WI38 (cell line): ENCODE measurements around the gene CDH11.

Experiments
- H3K4me3 ChIP-seq: 2 replicates; pipeline ENCODE4 v1.5.1; 2011; ENCODE audit warnings: low read depth, mild to moderate bottlenecking, control low read depth, low read length
- CTCF ChIP-seq: IDR thresholded peaks from 2 replicates; pipeline ENCODE4 v1.5.1; 2012; ENCODE audit warnings: low read depth, mild to moderate bottlenecking, control low read depth, low read length

Gene CDH11

GRCh38 chr16:65105171-65105570 is 16.7 kb downstream of the CDH11 start:
- no peak for TF ChIP-seq CTCF
- H3K4me3 ChIP-seq: no peak overlapping the region

- TF ChIP-seq CTCF: no peak
Observed at GRCh38 chr16:65104471-65104870, 17.4 kb downstream of the CDH11 start.

GRCh38 chr16:65102326-65102725 is 19.5 kb downstream of the CDH11 start:
- no peak for TF ChIP-seq CTCF
- H3K4me3 ChIP-seq: no peak overlapping the region

More at GRCh38 chr16:65104471-65104870, 17.4 kb downstream of the CDH11 start:
- no peak overlapping the region for H3K4me3 ChIP-seq

- no peak for TF ChIP-seq CTCF
- H3K4me3 ChIP-seq: no peak overlapping the region
Observed at GRCh38 chr16:65101009-65101408, 20.9 kb downstream of the CDH11 start.

GRCh38 chr16:65099607-65100006 is 22.3 kb downstream of the CDH11 start:
- TF ChIP-seq CTCF: no peak

GRCh38 chr16:65098916-65099315 is 22.9 kb downstream of the CDH11 start:
- TF ChIP-seq CTCF: no peak
- H3K4me3 ChIP-seq: no peak overlapping the region

More at GRCh38 chr16:65099607-65100006, 22.3 kb downstream of the CDH11 start:
- H3K4me3 ChIP-seq: no peak overlapping the region

GRCh38 chr16:65097296-65097695 is 24.6 kb downstream of the CDH11 start:
- no peak for TF ChIP-seq CTCF
- H3K4me3 ChIP-seq: no peak overlapping the region
